GM21381 (cell line): ENCODE measurements around the gene TMEM178B.

Experiments used
- ATAC-seq: cut with Tn5 transposase; IDR thresholded peaks from one replicate; pipeline ENCODE4 v1.9.1; 2021; ENCODE audit warnings: mild to moderate bottlenecking, moderate library complexity; ENCODE audit not compliant: unreplicated experiment

The TMEM178B gene

GRCh38 chr7:141217938-141218337 is 144.1 kb downstream of the TMEM178B start:
- ATAC-seq: no peak

DNA sequence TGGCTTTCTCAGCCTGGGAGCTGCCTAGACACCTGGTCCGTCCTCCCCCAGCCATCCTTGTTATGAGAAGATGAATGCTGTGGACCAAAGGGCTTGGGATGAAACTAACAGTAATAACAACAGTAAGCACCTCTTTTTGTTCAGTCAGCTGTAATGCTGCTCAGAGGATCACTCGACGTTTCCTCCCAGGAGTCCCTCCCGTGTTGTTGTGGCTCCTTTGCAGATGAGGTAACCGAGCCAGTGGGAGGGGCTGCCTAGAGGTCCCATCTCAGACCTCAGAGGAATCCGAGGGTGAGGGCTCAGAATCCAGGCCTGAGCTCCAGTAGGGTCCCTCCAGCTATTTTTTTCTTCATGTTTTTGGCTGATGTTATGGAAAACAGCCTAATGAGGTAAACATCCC is 145.1 kb downstream of the TMEM178B start:
- ATAC-seq: no peak

DNA sequence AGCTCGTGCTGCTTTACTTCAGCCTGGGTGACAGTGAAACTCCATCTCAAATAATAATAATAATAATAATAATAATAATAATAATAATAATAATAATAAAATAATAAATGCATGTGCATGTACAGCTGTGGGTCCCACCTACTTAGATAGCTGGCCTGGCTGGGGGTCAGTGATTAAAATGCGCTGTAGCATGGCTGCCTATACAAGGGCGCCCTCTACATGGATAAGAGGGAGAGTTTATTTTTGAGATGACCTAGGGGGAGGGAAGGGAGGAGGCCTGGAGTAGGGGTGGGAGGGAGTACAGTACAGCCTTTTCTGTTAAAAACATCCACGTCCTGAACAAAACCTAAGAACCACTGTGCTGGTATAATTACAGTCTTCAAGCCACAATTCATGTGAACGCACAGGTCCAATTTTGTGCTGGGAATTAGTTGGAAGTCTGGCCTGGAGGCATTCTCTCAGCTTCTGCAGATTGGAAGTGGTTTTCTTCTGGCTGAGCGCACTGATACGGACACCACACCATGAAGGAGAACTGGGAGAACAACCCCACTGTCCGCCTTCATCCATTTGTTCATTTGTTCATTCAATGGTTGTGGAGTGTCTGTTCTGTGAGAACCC is 146.5 kb downstream of the TMEM178B start:
- no peak for ATAC-seq

- no peak for ATAC-seq
Measured at GRCh38 chr7:141221007-141221612, 147.2 kb downstream of the TMEM178B start.

DNA sequence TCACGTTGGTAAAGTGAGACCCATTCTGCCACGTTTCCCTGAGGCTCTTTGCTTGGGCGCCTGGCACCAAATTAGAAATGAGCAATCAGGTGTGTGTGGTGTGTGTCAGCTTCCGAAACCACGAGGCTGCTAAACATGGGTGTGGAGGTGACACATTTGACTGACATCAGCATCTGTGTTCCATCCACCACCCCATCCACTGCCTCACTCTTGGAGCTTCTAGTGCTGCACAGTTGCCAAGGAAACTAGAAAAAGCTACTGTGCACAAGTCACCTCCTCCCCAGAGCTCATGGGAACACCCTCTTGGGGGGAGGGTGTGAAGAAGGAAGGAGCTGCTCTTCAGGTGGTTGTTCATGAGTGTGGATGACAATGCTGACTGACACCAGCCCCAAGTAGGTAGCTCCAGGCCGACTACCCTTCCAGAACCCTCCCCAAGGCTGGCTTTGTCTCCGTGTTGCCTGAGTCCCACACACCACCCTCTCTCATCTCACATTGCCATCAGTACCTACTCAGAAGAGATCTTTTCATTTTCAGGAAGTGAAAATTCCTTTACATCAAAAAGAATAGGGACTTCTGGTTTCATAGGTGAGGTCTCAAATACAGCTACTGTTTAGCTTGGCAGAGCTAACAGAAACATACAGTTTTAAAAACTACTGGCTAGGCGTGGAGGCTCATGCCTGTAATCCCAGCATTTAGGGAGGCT is 152.2 kb downstream of the TMEM178B start:
- no peak for ATAC-seq

- no peak for ATAC-seq
Measured at GRCh38 chr7:141227454-141227853, 153.6 kb downstream of the TMEM178B start.

DNA sequence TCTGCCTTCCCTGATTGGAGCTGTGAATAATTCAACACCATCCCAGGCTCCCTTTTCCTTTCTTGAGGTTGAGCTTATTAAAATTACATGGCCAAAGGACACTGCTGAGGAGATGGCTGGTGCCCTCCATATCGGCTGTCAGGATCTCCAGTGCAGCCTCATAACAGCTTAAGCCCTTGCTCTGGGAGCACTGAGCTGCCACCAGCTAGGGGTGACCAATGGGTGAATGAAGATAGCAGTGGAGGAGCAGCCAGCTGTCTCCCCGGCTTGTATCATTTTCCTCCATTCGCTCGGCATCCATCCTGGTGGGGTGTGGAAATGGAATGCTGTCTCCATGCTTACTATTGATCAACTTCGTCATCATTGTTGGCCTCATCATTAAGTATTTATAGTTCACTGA is 154.6 kb downstream of the TMEM178B start:
- ATAC-seq: no peak

DNA sequence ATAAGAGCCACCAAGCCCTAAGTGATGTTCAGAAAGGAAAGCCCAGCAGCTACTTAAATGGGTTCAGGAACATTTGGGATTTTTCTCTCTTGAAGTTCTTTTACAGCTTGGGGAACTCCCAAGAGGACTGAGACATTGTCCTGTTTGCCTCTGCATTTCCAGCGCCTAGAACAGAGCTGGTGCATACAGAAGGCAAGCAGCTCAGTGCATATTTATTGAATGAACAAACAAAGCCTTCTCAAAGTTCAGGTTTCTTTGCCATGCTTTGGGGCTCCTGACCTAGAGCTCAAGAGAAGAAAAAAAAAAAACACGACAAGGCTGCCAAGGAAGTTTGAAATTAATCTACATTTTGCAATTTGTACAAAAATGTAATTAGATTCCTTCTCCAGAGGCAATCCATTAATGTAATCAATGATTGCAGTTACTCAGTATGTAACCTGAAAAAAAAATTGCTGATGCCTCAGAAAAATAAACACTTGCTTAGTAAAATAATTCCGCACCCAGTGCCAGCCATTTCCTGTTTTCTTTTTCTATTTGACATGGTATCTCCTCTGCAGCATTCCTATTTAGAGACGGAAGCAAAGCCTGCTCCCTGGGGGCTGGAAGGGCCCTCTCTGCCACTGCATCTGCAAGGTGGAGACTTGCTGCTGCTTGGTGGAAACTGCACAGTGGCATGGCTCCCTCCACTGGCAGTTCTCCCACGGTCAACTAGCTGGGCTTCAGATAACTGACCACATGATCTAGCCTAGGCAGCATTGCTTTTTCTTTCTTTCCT is 157.3 kb downstream of the TMEM178B start:
- no peak for ATAC-seq

GRCh38 chr7:141232286-141233051 is 158.6 kb downstream of the TMEM178B start:
- ATAC-seq: no peak

GRCh38 chr7:141234335-141235105 is 160.7 kb downstream of the TMEM178B start:
- ATAC-seq: no peak

GRCh38 chr7:141235656-141236055 is 161.8 kb downstream of the TMEM178B start:
- ATAC-seq: no peak

- ATAC-seq: no peak
Measured at GRCh38 chr7:141238596-141239243, 164.9 kb downstream of the TMEM178B start.

DNA sequence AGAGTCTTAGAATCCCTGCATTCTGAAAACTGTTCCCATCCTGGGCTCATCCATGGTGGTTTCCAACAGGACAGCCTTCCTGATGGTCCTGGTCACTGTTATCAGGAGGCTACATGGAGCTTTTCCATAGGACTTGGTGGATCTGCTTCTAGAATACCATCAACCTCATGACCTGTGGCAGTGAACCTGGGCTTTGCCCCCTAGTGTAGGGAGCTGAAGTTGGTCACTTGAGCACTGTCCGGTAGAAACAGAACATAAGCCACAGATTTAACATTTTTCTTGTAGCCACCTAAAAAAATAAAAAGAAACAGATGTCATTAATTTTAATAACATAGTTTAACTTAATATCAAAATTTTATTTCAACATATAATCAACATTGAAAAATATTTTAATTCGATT is 165.8 kb downstream of the TMEM178B start:
- ATAC-seq: no peak

DNA sequence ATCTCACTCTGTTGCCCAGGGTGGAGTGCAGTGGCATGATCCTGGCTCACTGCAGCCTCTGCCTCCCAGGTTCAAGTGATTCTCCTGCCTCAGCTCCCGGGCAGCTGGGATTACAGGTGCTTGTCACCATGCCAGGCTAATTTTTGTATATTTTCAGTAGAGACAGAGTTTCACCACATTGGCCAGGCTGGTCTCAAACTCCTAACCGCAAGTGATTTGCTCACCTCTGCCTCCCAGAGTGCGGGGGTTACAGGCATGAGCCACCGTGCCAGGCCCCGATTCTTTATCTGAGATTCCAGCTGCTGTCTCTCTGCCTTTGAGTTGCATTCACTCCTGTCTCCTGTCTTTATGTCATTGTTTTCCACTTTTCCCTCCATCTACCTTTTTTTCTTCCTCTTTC is 168.7 kb downstream of the TMEM178B start:
- no peak for ATAC-seq

DNA sequence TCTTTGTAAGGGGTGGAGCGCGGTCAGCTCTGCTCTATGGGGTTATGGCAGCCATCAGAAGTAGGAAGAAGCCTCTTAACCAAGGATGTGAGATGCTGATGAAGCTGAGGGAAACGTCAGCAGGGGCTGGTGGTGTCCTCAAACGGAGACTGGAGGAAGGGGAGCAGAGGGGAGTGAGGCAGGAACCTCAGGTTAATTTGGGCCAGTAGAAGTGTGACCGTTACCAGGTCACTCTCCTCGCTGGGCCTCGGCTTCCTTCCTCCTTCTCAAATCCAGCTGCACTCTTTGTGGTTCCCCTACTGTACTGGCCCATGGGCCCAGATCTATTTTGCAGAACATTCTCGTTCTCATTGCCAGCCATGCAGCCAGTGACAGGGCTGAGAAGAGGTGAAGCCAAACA is 169.5 kb downstream of the TMEM178B start:
- ATAC-seq: no peak

DNA sequence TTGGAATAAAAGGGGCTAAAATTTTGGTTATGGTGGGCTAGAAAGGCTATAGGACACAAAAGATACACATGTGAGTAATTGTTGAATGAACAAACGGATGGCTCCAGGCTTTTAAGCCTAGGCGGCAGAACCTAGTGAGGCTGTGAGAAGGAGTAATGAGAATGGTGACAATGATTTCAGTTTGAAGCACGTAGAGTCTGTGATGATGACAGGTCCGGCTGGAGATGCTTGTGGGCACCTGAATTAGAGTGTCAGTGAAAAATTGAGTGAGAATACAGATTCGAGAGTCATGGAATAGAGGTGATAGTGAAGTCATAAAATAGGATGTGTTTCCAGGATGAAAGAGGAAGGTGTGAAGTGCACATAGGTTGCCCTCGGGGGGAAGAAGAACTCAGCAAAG is 170.6 kb downstream of the TMEM178B start:
- ATAC-seq: no peak

GRCh38 chr7:141246426-141246825 is 172.6 kb downstream of the TMEM178B start:
- ATAC-seq: no peak

DNA sequence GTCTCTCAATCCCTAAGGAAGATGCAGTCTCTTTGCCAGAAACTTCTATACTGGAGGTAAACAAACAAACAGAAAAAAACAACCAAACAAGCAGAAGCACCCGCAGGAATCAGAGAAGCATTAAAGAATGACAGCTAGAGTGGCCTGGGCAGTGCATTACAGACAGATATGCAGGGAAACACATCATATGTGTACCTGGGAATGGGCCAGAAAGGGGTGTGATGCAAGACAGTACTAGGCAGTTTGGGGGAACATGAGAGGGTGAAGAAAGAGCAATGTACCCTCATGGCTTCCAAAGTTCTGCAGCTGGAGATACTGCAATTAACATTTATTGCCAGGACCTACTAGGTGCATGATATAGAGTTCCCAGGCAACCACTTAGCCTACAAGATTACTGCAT is 177.3 kb downstream of the TMEM178B start:
- ATAC-seq: no peak

- no peak for ATAC-seq
Measured at GRCh38 chr7:141251957-141252356, 178.1 kb downstream of the TMEM178B start.

- ATAC-seq: no peak
Measured at GRCh38 chr7:141257597-141257996, 183.7 kb downstream of the TMEM178B start.
